ENCODE measurements around the gene ATP13A3.
"Not testable (repeated sequence)": the region's sequence is repeated elsewhere in the genome, so short reads cannot be mapped to it uniquely, and the experiment has no call there.

Gene ATP13A3

GRCh38 chr3:194512895-194513601, 26.2 kb upstream of the ATP13A3 start:
- H3K36me3 Mint-ChIP-seq (ENCODE audit: low read depth) = no peaks in the 10 kb centered on the region

GRCh38 chr3:194508491-194509453, 22.0 kb upstream of the ATP13A3 start:
- intact Hi-C loops (cut with micrococcal nuclease) = loop anchor here (5.0 kb wide), 1 partner anchor 36 kb away; no protein-coding TSS in a partner anchor
- no peaks in the 10 kb centered on the region for H3K36me3 Mint-ChIP-seq (ENCODE audit: low read depth)

More at GRCh38 chr3:194512895-194513601, 26.2 kb upstream of the ATP13A3 start:
- Mint-ChIP-seq H3K9me3 (no peaks in the 10 kb centered on the region), H3K27ac (no peak overlapping the region), H3K27me3 (no peaks in the 10 kb centered on the region), H3K4me1 (ENCODE audit: low read depth) (peaks cover 23% of the 10 kb centered on the region), H3K4me3 (no peak overlapping the region)
- intact Hi-C loops (cut with micrococcal nuclease) = no loop called here

DNA sequence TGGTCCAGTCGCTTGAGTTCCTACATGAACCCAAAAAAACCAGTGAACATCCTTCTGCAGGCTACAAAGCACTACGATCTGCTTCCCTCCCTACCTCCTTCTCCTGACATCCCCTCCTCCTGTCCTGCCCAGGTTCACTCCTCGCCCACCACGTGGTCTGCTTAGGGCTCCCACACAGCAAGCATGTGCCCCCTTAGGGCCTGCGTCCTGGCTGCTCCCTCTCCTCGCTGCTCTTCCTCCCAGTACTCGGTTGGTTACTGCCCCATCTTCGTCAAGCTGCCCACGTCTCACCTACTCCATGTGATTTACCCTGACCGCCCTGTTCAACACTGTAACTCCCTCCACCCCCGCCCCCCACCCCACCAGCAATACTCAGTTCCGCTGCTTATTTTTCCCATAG, 20.8 kb upstream of the ATP13A3 start:
- Mint-ChIP-seq H3K4me1 (ENCODE audit: low read depth) (peaks cover 23% of the 10 kb centered on the region), H3K4me3 (no peak overlapping the region), H3K36me3 (ENCODE audit: low read depth) (no peaks in the 10 kb centered on the region), H3K27me3 (no peaks in the 10 kb centered on the region), H3K9me3 (no peaks in the 10 kb centered on the region), H3K27ac (peak overlapping the region; percentile 47)
- intact Hi-C loops (cut with micrococcal nuclease) = loop anchor here (5.0 kb wide), 1 partner anchor 35 kb away; no protein-coding TSS in a partner anchor

More at GRCh38 chr3:194508491-194509453, 22.0 kb upstream of the ATP13A3 start:
- H3K4me3 Mint-ChIP-seq = no peak overlapping the region
- no peaks in the 10 kb centered on the region for H3K9me3 Mint-ChIP-seq
- H3K27ac Mint-ChIP-seq = peak overlapping the region; percentile 56
- peaks cover 27% of the 10 kb centered on the region for H3K4me1 Mint-ChIP-seq (ENCODE audit: low read depth)
- H3K27me3 Mint-ChIP-seq = no peaks in the 10 kb centered on the region

DNA sequence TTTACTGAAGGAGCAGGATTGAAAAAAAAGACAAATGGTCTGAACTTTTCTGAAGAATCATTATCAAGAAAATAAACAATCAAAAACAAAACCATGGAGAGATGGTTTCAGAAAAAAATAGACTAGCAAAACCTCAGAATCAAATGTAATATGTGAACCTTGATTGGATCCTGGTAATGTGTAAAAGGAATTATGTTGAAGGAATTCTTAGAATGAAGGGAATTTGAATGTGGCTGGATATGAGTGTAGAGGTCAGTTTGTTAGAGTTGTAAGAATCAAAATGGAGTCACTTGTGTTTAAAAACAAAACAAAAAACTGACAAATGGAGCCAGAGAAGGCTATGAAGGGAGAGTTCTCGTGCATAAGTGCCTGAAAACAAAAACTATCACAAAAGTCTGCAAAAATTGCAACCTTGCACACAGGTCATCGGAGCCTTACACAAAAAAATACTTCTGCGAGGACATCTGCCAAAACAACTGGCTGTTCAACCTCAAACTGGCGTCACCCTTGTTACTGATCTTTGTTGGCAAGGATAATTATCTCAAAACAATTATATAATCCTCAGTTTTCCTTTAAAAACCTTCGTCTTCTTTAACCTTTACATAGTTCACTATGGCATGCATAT, 19.1 kb upstream of the ATP13A3 start:
- intact Hi-C loops (cut with micrococcal nuclease) = loop anchor here (5.0 kb wide), 1 partner anchor 34 kb away; no protein-coding TSS in a partner anchor
- H3K9me3 Mint-ChIP-seq = no peaks in the 10 kb centered on the region
- no peak overlapping the region for H3K27ac Mint-ChIP-seq
- no peaks in the 10 kb centered on the region for H3K36me3 Mint-ChIP-seq (ENCODE audit: low read depth)
- H3K27me3 Mint-ChIP-seq = no peaks in the 10 kb centered on the region
- no peak overlapping the region for H3K4me3 Mint-ChIP-seq
- peaks cover 23% of the 10 kb centered on the region for H3K4me1 Mint-ChIP-seq (ENCODE audit: low read depth)

DNA sequence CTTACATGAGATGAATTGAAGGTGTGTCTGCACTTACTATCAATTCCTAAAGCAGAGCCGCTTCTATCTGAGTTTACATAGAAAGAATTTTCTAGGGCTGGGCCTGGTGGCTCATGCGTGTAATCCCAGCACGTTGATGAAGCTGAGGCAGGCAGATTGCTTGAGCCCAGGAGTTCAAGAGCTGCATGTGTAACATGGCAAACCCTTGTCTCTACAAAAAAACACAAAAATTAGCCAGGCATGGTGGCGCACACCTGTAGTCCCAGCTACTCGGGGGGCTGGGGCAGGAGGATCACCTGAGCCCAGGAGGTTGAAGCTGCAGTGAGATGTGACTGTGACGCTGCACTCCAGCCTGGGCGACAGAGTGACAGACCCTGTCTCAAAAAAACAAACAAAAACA, 18.1 kb upstream of the ATP13A3 start:
- H3K36me3 Mint-ChIP-seq (ENCODE audit: low read depth) = no peaks in the 10 kb centered on the region
- intact Hi-C loops (cut with micrococcal nuclease) = loop anchor here (5.0 kb wide), 1 partner anchor 33 kb away; no protein-coding TSS in a partner anchor
- H3K4me3 Mint-ChIP-seq = no peak overlapping the region
- H3K4me1 Mint-ChIP-seq (ENCODE audit: low read depth) = peaks cover 23% of the 10 kb centered on the region
- no peaks in the 10 kb centered on the region for H3K27me3 Mint-ChIP-seq
- no peaks in the 10 kb centered on the region for H3K9me3 Mint-ChIP-seq
- no peak overlapping the region for H3K27ac Mint-ChIP-seq

DNA sequence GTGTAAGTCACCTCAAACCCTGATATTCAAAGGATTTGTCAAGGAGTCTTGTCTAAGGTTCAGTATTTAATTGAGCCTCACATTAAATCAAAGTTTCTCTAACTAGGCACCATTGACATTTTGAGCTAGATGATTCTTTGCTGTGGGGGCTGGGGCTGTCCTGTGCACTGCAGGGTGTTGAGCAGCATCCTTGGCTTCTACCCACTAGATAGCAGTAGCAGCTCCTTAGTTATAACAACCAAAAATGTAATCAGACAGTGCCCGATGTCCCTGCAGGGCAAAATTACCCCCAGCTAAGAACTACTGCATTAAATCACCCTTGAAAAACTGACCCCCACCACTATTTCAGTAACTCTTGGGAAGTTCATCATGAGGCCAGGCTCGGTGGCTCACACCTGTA, 17.3 kb upstream of the ATP13A3 start:
- Mint-ChIP-seq H3K36me3 (ENCODE audit: low read depth) (no peaks in the 10 kb centered on the region), H3K4me3 (no peak overlapping the region), H3K4me1 (ENCODE audit: low read depth) (peaks cover 20% of the 10 kb centered on the region), H3K27me3 (no peaks in the 10 kb centered on the region), H3K27ac (no peak overlapping the region), H3K9me3 (no peaks in the 10 kb centered on the region)
- intact Hi-C loops (cut with micrococcal nuclease) = no loop called here

GRCh38 chr3:194503081-194503531, 16.3 kb upstream of the ATP13A3 start:
- no peaks in the 10 kb centered on the region for H3K27me3 Mint-ChIP-seq
- intact Hi-C loops (cut with micrococcal nuclease) = no loop called here
- no peaks in the 10 kb centered on the region for H3K36me3 Mint-ChIP-seq (ENCODE audit: low read depth)
- peaks cover 16% of the 10 kb centered on the region for H3K4me1 Mint-ChIP-seq (ENCODE audit: low read depth)
- no peaks in the 10 kb centered on the region for H3K9me3 Mint-ChIP-seq
- H3K4me3 Mint-ChIP-seq = no peak overlapping the region
- no peak overlapping the region for H3K27ac Mint-ChIP-seq

- Mint-ChIP-seq H3K27ac (no peak overlapping the region), H3K27me3 (no peaks in the 10 kb centered on the region), H3K4me1 (ENCODE audit: low read depth) (peaks cover 23% of the 10 kb centered on the region), H3K4me3 (no peak overlapping the region), H3K9me3 (no peaks in the 10 kb centered on the region), H3K36me3 (ENCODE audit: low read depth) (no peaks in the 10 kb centered on the region)
- intact Hi-C loops (cut with micrococcal nuclease) = no loop called here
Measured at GRCh38 chr3:194500198-194500597, 13.4 kb upstream of the ATP13A3 start.

DNA sequence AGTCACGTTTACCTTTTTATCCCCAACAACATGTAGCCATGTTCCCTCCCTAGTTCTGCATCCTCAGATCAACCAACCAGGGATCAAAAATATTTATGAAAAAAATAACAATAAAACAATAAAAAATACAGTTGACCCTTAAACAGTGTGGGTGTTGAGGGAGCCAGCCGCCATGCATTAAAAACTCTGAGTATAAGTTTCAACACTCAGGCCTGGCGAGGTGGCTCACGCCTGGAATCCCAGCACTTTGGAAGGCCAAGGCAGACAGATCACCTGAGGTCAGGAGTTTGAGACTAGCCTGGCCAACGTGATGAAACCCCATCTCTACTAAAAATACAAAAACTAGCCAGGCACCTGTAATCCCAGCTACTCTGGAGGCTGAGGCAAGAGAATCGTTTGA, 12.7 kb upstream of the ATP13A3 start:
- H3K27ac Mint-ChIP-seq; H3K27me3 Mint-ChIP-seq; H3K4me3 Mint-ChIP-seq; H3K9me3 Mint-ChIP-seq; H3K36me3 Mint-ChIP-seq (ENCODE audit: low read depth); intact Hi-C loops (cut with micrococcal nuclease): not testable (repeated sequence)
- peaks cover 28% of the 10 kb centered on the region for H3K4me1 Mint-ChIP-seq (ENCODE audit: low read depth)

DNA sequence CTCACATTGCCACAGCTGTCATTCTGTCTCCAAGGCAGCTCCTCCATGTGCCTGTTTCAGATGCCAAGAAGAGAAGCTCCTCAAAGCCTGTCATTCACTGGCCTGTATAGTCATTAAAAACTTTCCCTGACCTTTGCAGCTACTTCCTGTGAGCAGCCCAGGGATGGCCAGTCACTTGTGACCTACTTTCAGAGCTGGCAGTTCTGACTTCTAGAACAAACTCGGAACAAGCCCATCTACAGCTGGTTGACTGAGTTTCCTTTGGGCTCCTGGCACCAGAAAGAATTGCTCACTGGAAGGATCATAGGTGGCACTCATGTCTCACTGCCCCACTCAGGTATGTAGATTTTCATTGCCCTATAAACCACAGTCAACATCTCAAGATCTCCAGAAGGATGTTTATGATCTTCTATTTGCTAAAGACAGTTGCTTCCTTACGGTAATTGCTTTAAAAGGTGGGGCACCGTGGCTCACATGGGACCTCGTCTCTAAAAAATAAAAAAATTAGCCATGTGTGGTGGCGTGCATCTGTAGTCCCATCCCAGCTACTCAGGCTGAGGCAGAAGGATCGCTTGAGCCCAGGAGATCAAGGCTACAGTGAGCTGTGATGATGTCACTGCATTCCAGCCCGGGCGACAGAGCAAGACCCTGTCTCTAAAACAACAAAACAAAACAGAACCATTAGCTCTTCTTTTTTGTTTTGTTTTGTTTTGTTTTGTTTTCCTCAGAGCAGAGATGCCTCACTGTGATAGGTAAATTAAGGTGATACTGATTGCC, 11.2 kb upstream of the ATP13A3 start:
- intact Hi-C loops (cut with micrococcal nuclease) = no loop called here
- Mint-ChIP-seq H3K27ac (no peak overlapping the region), H3K4me3 (no peak overlapping the region), H3K9me3 (no peaks in the 10 kb centered on the region), H3K36me3 (ENCODE audit: low read depth) (no peaks in the 10 kb centered on the region), H3K4me1 (ENCODE audit: low read depth) (peaks cover 43% of the 10 kb centered on the region), H3K27me3 (no peaks in the 10 kb centered on the region)

DNA sequence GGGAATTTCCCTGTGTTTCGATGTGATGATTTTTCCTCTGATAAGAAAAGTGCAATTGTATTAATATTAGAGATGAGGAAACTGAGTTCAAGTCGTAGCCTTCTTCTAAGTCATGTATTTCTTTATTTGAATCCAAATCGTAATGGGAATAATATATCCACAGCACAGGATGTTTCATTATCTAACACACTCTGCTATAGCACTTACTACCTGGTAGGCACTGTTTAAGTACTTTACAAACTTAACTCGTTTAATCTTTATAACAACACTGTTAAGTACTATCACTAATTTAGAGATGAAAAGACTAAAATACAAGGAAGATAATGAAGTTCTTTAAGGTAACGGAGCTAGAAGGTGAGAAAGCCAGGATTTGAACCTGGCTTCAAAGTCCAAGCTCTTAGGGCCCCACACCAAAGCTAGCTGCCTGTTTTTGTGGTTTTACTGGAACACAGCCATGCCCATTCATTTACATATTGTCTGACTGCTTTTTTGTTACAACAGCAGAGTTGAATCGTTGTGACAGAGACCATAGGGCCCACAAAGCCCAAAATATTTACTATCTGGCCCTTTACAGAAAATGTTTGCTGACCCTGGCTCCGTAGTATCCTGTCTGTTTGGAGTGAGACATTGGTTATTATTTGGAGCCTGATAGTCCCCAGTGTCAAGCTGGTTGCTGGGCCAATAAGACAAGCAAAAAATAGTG, 9.6 kb upstream of the ATP13A3 start:
- H3K9me3 Mint-ChIP-seq = no peaks in the 10 kb centered on the region
- intact Hi-C loops (cut with micrococcal nuclease) = no loop called here
- peaks cover 52% of the 10 kb centered on the region for H3K4me1 Mint-ChIP-seq (ENCODE audit: low read depth)
- no peak overlapping the region for H3K4me3 Mint-ChIP-seq
- no peaks in the 10 kb centered on the region for H3K27me3 Mint-ChIP-seq
- no peak overlapping the region for H3K27ac Mint-ChIP-seq
- no peaks in the 10 kb centered on the region for H3K36me3 Mint-ChIP-seq (ENCODE audit: low read depth)

DNA sequence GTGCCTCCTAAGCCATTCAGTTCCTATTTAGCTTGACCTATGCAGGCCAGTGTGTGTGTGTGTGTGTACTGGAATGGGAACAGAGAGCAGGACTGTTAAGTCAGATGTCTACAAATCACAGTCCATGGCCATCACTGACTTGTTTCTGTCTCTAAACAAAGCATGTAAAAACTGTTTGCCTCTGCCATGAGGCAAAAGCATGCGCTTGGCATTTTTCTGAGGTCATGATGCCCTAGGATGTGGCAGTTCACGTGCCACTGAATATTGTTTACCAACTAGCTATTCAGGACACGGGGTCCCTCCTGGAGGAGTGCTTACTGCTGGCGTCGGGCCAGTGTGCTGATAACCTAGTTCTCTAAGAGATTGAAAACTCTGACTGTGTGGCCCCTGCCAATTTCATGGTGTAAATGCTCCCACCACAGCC, 8.2 kb upstream of the ATP13A3 start:
- H3K27ac Mint-ChIP-seq = no peak overlapping the region
- H3K36me3 Mint-ChIP-seq (ENCODE audit: low read depth) = no peaks in the 10 kb centered on the region
- H3K4me1 Mint-ChIP-seq (ENCODE audit: low read depth) = peaks cover 65% of the 10 kb centered on the region
- H3K27me3 Mint-ChIP-seq = no peaks in the 10 kb centered on the region
- H3K4me3 Mint-ChIP-seq = no peak overlapping the region
- H3K9me3 Mint-ChIP-seq = no peaks in the 10 kb centered on the region
- intact Hi-C loops (cut with micrococcal nuclease) = no loop called here
